Lower leg skin (tissue), 4 donors: ENCODE measurements around the gene CELF5. TPM values are rescaled to one million over a fixed set of nuclear protein-coding genes. Genes with fewer than 3 reads are reported as not detected.
"Not testable (repeated sequence)": the region's sequence is repeated elsewhere in the genome, so short reads cannot be mapped to it uniquely, and the experiment has no call there.

ENCODE experiments used
- DNase-seq, 2 donors: peaks; one replicate each; pipeline ENCODE4 v3.0.0-alpha.2; 2019; ENCODE audit warnings: low spot score in 2 of 2
- H3K4me3 ChIP-seq: fragments of 200-600 bp; sonication (generic); 2 replicates; pipeline ENCODE4 v1.5.1; 2017; ENCODE audit warnings: mild to moderate bottlenecking, low read depth; ENCODE audit not compliant: poor library complexity, severe bottlenecking
- POLR2A ChIP-seq, 2 donors: fragments of 450-650 bp; IDR thresholded peaks; one replicate each; pipeline ENCODE4 v1.6.1; 2016 to 2017; ENCODE audit warnings: antibody characterized with exemption in 2 of 2, mild to moderate bottlenecking in 1 of 2, moderate library complexity in 1 of 2
- WGBS, 2 donors: methylation state at CpG; one replicate each; pipeline ENCODE4 v1.1.5; 2018; 5-methylcytosine and 5-hydroxymethylcytosine counted together
- intact Hi-C: fragments of 100-400 bp; cut with DNase I; formaldehyde crosslinking; loops from one replicate; pipeline ENCODE4 v1.15.0; 2023; ENCODE audit warnings: low total_unique reads
- total RNA-seq, 4 donors: library from RNA; depleted of rRNA; stranded (reverse); fragments of >200 nt; gene quantifications; one replicate each; pipeline ENCODE4 v1.1.0, GENCODE V29; 2016
- TF ChIP-seq, protein P1 (sequence below), 3 donors: fragments of 450-650 bp; IDR thresholded peaks; one replicate each; pipeline ENCODE4 v1.5.1; 2016; ENCODE audit warnings: antibody characterized with exemption in 3 of 3, mild to moderate bottlenecking in 3 of 3, moderate library complexity in 2 of 3

Gene CELF5
- total RNA-seq, 4 donors from 2014 or later: 0.20 to 0.39 TPM; not detected in 2

DNA sequence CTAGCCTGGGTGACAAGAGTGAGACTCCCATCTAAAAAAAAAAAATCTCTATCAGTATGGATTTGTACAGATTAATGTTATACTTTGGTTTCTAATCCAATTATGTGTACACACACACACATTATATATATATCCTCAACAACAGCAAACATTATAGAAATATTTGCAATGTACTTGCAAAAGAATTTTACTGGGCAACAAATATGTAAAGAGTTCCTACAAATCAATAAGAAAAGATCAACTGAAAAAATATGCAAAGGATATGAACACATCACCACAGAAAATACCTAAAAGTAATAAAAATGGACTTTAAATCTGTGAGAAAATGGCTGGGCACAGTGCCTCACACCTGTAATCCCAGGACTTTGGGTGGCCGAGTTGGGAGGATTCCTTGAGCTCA lies 101.0 kb downstream of the CELF5 start:
- intact Hi-C loops: loop anchor here (2.0 to 5.0 kb wide), 2 partner anchors 107 to 147 kb away; no protein-coding TSS in a partner anchor
- no peak for DNase-seq
- no peak overlapping the region for H3K4me3 ChIP-seq
- WGBS, 2 donors: 93 to 100% methylated on average over 1 of the region's 1 CpG
- TF ChIP-seq, protein P1, sequence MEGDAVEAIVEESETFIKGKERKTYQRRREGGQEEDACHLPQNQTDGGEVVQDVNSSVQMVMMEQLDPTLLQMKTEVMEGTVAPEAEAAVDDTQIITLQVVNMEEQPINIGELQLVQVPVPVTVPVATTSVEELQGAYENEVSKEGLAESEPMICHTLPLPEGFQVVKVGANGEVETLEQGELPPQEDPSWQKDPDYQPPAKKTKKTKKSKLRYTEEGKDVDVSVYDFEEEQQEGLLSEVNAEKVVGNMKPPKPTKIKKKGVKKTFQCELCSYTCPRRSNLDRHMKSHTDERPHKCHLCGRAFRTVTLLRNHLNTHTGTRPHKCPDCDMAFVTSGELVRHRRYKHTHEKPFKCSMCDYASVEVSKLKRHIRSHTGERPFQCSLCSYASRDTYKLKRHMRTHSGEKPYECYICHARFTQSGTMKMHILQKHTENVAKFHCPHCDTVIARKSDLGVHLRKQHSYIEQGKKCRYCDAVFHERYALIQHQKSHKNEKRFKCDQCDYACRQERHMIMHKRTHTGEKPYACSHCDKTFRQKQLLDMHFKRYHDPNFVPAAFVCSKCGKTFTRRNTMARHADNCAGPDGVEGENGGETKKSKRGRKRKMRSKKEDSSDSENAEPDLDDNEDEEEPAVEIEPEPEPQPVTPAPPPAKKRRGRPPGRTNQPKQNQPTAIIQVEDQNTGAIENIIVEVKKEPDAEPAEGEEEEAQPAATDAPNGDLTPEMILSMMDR (IDR thresholded peaks at IDR 0.05): no peak
- no peak for TF ChIP-seq POLR2A (IDR thresholded peaks at IDR 0.05)

DNA sequence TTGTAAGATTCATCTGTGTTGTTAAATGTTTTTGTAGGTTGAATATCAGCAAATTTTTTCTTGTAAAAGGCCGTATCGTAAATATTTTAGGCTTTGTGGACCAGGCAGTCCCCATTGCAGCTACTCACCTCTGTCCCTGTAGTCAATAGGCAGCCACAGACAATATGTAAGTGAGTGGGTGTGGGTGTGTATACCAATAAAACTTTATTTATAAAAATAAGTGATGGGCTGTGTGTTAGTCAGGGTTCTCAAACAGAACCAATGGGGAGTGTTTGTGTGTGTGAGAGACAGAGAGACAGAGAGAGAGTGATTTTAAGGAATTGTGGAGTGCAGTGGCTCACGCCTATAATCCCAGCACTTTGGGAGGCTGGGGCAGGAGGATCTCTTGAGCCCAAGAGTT lies 104.3 kb downstream of the CELF5 start:
- H3K4me3 ChIP-seq: no peak overlapping the region
- intact Hi-C loops: loop anchor here (5.0 kb wide), 1 partner anchor 104 kb away; no protein-coding TSS in a partner anchor
- TF ChIP-seq, protein P1 (IDR thresholded peaks at IDR 0.05): no peak
- TF ChIP-seq POLR2A (IDR thresholded peaks at IDR 0.05): no peak
- WGBS, 2 donors: 91 to 93% methylated on average over 3 of the region's 3 CpGs
- no peak for DNase-seq

DNA sequence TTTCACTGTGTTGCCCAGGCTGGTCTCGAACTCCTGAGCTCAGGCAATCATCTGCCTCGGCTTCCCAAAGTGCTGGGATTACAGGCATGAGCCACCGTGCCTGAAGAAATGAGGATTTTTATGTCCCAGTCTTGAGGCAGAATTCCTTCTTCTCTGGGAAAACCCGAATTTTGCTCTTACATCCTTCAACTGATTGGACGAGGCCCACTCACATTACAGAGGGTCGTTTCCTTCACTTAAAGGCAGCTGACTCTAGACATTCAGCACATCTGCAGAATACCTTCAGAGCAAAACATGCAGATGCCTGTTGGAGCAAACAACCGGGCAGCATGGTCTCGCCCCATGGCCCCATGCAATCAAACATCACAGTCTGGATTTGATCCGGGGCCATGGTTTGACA lies 105.6 kb downstream of the CELF5 start:
- no peak overlapping the region for H3K4me3 ChIP-seq
- no peak for DNase-seq
- TF ChIP-seq, protein P1 (IDR thresholded peaks at IDR 0.05): no peak
- no peak for TF ChIP-seq POLR2A (IDR thresholded peaks at IDR 0.05)
- intact Hi-C loops: no loop called here
- WGBS, 2 donors: 61 to 72% methylated on average over 9 of the region's 9 CpGs

DNA sequence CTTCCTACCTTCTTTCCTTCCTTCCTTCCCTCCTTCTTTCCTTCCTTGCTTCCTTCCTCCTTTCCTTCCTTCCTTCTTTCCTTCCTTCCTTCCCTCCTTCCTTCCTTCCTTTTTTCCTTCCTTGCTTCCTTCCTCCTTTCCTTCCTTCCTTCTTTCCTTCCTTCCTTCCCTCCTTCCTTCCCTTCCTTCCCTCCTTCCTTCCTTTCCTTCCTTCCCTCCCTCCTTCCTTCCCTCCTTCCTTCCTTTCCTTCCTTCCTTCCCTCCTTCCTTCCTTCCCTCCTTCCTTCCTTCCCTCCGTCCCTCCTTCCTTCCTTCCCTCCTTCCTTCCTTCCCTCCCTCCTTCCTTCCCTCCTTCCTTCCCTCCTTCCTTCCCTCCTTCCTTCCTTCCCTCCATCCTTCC lies 107.8 kb downstream of the CELF5 start:
- DNase-seq, intact Hi-C loops, H3K4me3 ChIP-seq: not testable (repeated sequence)
- 80% methylated on average over 1 of the region's 1 CpG; no CpG with 5 or more reads in 1 of the 2 donors for WGBS, 2 donors

DNA sequence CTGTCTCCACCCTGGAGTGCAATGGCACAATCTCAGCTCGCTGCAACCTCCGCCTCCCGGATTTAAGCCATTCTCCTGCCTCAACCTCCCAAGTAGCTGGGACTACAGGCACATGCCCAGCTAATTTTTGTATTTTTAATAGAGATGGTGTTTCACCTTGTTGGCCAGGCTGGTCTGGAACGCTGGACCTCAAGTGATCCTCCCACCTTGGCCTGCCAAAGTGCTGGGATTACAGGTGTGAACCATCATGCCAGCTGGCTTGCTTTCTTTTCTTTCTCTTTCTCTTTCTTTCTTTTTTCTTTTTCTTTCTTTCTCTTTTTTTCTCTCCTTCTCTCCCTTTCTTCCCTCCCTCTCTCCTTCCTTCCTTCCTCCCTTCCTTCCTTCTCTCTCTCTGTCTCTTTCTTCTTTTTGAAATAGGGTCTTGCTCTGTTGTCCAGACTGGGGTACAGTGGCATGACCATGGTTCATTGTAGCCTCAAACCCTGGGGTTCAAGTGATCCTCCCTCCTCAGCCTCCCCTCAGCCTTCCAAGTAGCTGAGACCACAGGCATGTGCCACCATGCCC lies 108.6 kb downstream of the CELF5 start:
- DNase-seq: no peak
- intact Hi-C loops: no loop called here
- TF ChIP-seq POLR2A (IDR thresholded peaks at IDR 0.05): no peak
- TF ChIP-seq, protein P1 (IDR thresholded peaks at IDR 0.05): no peak
- 52 to 69% methylated on average over 4 of the region's 4 CpGs for WGBS, 2 donors
- H3K4me3 ChIP-seq: no peak overlapping the region

DNA sequence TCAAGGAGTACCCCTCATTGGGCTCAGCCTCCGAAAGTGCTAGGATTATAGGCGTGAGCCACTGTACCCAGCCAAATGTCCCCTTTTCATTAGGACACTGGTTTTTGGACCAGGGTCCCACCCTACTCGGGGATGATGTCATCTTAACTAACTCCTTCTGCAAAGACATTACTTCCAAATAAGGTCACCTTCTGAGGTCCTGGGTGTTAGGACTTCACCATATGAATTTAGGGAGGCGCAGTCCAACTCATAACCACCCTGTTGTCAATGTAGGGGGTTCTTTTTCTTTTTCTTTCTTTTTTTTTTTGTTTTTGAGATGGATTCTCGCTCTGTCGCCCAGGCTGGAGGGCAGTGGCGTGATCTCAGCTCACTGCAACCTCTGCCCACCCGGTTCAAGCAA lies 109.2 kb downstream of the CELF5 start:
- intact Hi-C loops: no loop called here
- 67 to 78% methylated on average over 8 of the region's 8 CpGs for WGBS, 2 donors
- H3K4me3 ChIP-seq: no peak overlapping the region
- TF ChIP-seq POLR2A (IDR thresholded peaks at IDR 0.05): no peak
- TF ChIP-seq, protein P1 (IDR thresholded peaks at IDR 0.05): no peak
- DNase-seq: no peak

DNA sequence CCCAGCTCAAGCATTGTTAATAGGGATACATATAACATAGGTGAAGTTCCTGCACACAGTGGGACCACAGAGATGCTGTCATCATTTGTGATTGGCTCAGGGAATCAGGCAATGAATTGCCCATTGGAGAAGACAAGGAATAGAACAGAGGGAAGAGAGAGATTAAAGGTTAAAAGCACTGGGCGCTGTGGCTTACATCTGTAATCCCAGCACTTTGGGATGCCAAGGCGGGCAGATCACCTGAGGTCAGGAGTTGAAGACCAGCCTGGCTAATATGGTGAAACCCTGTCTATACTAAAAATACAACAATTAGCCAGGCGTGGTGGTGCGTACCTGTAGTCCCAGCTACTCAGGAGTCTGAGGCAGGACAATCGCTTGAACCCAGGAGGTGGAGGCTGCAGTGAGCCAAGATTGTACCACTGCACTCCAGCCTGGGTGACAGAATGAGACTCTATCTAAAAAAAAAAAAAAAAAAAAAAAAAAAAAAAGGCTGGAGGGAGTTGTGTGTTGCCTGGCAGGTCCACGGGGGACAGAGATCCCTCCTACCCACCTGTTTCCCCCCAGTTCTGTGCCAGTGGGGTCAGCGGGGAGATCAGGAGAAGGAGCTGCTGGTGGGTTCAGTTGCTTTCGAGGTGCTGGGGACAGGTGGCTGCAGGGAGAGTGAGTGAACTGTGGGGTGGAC lies 110.4 kb downstream of the CELF5 start:
- H3K4me3 ChIP-seq, DNase-seq, intact Hi-C loops: not testable (repeated sequence)
- WGBS, 2 donors: 74 to 77% methylated on average over 8 of the region's 8 CpGs
